Measurements from ENCODE around the gene TTYH2.

The TTYH2 gene

DNA sequence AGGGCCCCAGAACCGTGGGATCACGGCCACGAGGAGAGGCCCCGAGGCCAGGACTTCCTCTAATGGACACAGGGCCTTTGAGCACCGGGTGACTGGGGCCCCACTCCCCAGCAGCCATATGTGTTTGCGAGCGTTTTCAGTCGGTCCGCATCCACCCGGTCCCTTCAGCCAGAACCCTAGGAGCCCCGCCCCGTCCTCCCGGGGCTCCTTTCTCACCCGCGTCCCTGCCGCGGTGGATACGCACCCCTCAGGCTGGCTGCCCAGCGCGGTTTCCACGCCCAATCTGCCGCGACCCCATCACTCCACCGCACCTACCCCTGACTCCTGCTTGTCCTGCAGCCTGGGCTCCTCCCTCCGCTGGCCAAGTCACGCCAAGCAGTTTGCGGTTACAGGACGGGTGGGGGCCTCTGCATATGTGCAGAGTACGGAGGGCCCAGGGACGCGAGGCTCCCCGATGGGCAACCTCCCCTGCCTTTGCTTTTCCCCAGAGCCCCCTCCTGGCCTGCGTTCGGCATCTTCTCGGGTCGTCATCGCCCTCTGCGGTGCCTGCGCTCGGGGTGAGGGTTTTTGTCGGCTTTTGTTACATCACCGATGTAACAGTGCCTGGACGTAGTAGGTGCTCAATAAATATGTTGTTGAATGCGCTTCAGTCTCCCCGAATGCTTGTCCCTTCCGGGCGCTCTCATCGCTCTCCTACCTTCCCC, 1.0 kb upstream of the TTYH2 start:
- DNase-seq (ENCODE audit: low read depth) = no peak
- peak overlapping the region; percentile 62 for H3K4me3 ChIP-seq (ENCODE audit: low read depth, low read length)

DNA sequence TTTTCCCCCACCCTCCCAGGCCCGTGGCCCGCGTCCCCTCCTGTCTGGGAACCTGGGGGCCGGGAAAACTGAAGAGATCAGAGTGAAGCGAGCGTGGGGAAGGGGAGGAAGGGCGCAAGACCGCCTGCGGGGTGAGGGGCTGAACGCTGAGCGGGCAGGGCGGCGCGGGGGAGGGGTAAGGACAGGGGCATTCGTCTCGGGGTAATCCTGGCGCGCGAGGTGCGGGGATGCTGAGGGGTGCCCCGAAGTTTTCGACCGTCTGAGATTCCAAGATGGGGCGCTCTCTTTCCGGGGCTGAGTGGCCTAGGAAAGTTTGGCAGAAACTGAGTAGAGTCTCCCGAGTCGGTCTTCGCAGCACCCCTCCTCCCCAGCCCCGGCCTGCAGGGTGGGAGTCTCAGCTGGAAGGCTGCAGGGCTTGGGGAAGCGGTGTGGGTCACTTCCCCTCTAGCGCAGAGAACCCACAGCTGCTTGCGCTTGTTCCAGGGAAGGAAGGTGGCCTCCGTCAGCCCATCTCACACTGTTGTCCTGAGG, 555 bp downstream of the TTYH2 start:
- H3K4me3 ChIP-seq (ENCODE audit: low read depth, low read length) = peak overlapping the region; percentile 62
- DNase-seq (ENCODE audit: low read depth) = no peak

DNA sequence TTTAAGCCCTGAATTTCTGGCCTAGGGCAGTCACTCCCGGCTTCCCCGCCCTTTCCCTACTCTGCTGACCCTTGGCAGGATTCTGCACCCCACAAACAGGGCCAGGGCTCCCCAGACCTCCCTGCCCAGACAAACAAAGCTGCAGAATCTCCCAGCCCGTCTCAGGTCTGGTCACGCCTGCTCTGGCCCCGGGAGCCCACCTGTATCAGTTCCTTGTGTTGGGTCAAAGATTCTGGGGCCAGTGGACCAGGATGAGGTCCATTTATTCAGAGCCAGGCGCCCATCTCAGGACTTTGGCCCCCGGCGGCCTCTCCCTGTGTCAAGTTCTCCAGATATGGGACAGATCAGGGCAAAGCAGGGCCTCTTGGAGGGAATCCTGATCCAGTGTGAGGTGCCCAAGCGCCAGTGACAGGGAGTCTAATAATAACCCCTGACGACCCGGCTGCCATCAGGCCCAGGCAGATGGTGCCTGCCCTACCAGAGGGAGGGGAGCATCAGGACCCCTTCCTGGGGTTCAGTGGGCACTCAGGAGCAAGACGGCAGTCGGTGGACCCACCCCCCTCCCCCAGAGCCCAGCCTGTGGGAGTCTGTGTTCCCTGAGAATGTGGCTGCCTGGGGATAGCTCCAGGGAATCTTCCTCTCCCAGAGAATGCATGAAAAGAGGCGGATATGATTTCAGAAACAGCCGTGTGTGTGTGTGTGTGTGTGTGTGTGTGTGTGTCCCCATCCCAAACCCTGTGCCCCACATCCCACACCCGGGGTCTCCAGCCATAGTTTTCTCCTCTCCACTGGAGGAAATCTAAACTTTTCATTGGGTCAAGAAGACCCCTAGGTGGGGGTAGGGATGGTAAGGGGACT, 1.3 kb downstream of the TTYH2 start:
- peak overlapping the region; percentile 62 for H3K4me3 ChIP-seq (ENCODE audit: low read depth, low read length)
- DNase-seq (ENCODE audit: low read depth) = no peak

DNA sequence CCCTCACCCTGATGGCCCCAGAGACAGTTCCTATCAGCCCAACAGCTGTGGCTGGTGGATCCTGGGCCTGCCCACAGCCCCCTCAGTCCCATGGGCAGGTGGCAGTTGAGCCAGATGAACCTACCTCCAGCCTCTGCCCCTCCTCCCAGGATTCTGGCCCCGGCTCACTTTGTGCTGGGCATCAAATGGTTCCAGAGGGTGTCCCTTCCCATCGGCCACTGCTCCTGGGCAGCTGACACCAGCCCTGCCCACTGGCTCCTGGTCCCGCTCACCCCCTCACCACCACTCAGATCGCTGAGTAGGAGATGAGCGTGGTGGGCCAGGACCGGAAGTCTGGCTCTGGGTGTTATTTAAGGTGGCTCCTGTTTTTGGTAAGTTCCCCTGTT, 2.0 kb downstream of the TTYH2 start:
- no peak for DNase-seq (ENCODE audit: low read depth)
- H3K4me3 ChIP-seq (ENCODE audit: low read depth, low read length) = no peak overlapping the region

DNA sequence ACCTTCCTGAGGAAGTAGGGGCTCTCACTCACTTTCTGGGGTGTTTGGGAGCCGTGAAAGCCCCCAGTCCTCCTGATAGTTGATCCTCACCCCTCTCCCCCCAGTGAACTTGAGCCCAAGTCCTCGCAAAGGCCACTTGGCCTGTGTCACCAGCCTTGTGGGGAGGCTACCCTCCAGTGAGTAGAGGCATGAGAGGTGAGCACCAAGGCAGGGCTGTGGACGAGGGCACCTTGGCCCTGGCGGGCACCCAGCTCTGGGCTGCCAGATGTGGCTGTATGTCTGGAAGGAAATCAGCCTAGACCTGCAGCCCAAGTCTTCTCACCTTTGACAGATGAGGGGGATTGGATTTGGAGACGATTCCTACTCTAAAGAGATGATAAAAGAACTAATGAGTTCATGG, 3.1 kb downstream of the TTYH2 start:
- H3K4me3 ChIP-seq (ENCODE audit: low read depth, low read length) = no peak overlapping the region
- no peak for DNase-seq (ENCODE audit: low read depth)

DNA sequence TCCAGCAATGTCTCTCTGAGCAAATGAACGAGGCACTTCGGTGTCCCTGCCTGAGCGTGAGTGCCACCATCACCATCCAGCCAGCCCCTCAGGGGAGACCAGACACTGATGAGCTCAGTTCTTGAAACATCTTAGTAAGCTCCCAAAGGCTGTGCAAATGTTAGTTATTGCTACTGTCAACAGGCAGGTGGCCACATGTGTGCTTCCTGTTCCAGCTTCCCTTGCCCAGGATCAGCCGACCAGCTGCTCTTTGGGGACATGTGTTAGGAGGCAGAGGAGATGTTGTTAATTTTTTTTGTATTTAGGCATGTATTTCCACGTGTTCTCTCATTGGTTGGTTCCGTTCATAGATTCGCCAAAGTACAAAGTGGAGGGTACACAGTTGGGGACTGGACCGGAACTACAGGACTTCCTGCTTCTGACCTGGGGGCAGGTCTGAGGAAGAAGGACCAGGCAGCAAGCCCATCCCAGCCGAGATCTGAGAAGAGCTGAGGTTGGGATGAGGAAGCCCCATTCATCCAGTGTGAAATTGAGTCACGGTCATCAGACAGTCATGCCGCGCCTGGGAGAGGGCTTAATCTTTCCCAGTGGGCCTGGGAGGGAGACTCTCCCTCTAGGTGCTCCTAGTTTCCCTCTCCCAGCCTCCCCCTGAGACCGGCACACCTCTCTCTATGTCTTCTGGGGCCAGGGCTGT, 3.8 kb downstream of the TTYH2 start:
- DNase-seq (ENCODE audit: low read depth) = no peak
- no peak overlapping the region for H3K4me3 ChIP-seq (ENCODE audit: low read depth, low read length)

DNA sequence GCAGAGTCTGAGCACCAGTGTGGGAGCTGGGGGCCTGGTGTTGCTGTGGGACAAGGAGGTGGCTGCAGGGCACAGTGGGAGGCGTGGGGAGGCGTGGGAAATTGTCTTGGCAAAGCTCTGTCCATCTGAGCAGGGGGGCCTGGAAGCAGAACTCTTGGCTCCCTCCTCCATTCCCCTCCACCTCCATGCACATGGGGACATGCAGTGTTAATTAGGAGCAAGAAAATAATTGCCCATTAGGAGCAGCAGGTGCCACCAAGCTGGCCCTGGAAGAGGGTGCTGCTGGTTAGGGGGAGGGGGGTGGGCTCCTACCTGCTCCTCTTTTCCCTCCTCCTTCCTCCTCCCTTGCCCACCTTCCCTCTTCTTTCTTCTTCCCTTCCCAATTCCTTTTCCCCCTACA, 4.5 kb downstream of the TTYH2 start:
- no peak for DNase-seq (ENCODE audit: low read depth)
- no peak overlapping the region for H3K4me3 ChIP-seq (ENCODE audit: low read depth, low read length)

DNA sequence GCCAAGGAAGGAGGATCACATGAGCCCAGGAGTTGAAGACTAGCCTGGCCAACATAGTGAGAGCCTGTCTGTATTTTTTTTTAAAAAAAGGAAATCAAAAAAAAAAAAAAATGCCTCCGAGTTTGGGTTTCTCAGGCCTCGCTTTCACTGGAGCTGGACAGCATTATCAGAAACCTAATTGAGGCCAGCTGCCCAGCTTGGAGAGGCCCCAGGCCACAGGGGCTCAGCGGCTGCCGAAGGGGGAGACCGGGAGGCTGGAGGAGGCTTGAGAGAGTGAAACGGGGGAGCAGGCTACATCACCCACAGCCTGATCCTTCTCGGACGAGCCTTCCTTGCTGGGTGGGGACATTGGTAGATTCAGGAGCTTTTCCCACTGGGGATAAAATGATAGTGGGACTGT, 5.1 kb downstream of the TTYH2 start:
- no peak overlapping the region for H3K4me3 ChIP-seq (ENCODE audit: low read depth, low read length)
- no peak for DNase-seq (ENCODE audit: low read depth)

DNA sequence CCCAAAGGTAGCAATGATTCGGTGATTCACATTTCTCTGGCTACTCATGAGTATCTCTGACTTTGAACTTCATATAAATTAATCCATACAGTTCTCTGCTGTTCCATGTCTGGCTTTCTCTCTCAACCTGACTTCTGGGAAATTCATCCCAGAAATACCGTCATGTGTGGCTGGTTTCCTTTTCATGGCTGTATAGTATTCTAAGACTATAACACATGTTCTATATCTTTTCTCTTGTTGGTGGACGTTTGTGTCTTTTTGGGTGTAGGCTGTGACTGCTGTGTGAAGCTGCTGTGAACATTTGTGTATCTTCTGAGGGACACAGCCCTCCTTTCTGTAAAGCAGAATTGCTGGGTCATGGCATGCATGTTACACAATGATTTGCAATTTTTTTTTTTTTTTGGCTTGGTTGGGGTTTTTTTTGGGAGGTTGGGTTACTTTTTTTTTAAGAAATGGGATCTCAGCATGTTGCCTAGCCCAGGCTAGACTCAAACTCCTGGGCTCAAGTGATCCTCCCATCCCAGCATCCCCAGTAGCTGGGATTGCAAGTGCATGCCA, 6.3 kb downstream of the TTYH2 start:
- H3K4me3 ChIP-seq (ENCODE audit: low read depth, low read length) = no peak overlapping the region
- DNase-seq (ENCODE audit: low read depth) = no peak

DNA sequence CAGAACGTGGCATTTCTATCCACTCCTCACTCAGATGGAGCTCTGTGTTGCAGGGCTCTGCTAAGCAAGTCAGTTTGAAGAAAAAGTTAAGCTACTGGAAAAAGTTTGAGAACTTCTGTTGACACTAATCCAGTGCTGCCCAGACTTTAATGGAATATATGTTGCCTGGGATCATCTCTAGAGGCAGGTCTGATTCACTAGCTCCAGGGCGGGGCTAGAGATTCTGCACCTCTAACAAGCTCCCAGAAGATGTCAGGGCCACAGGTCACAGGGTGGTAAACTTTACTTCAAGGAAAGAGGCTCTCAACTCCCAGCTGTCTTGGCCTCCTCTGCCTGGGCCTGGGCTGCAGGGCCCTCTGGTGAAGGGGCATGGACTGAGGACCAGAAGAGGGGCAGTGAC, 6.8 kb downstream of the TTYH2 start:
- no peak for DNase-seq (ENCODE audit: low read depth)

DNA sequence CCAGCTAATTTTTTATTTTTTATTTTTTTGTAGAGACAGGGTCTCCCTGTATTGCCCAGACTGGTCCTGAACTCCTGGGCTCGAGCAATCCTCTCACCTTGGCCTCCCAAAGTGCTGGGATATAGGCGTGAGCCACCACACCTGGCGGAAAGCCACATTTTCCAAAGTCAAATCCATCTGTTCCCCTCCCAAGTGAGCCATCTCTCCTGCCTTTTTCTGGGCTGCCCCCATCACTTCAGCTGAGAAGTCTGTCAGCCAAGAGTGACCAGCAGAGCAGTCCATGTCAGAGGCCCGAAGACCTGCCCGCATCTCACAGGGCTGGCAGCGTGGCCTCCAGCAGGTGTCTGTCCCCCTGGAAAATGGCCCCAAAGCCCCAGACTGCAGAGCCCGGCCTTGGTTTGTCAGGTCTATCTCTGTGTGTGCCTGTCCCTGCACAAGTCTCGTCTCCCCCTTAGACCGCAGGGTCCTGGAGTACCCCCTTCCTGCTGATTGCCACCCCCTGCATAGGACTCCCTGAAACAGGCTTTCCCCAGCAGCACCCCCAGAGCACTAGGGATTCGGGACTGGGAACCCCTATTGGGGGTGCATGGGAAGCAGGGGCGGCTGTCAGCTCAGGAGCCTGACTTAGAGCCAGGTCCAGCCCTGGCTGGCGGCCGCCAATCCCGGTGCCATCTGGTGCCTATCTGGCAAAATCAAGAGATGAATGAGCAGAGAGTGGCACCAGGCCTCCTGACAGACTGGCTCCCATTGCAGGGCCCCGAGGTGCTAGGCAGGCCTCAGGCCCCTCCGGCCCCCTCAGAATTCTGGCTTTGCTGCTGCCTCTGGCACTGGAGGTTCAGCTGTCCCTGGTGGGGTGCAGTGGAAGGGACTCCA, 7.8 kb downstream of the TTYH2 start:
- H3K4me3 ChIP-seq (ENCODE audit: low read depth, low read length) = no peak overlapping the region
- no peak for DNase-seq (ENCODE audit: low read depth)

More for the DNA sequence above, 6.8 kb downstream of the TTYH2 start:
- no peak overlapping the region for H3K4me3 ChIP-seq (ENCODE audit: low read depth, low read length)

DNA sequence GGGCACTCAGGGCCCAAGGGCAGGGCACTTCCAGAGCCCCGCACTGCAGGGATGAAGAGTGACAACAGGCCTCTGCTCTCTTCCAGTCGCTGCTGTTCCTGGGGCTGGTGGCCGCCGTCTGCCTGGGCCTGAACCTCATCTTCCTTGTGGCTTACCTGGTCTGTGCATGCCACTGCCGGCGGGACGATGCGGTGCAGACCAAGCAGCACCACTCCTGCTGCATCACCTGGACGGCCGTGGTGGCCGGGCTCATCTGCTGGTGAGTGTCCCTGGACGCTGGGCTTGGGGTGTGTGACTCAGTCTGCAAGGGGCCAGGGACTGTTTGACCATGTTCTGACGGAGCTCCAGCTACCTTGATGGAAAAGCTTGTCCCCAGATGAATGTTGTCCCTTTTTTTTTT, 9.0 kb downstream of the TTYH2 start:
- no peak for DNase-seq (ENCODE audit: low read depth)
- H3K4me3 ChIP-seq (ENCODE audit: low read depth, low read length) = no peak overlapping the region

DNA sequence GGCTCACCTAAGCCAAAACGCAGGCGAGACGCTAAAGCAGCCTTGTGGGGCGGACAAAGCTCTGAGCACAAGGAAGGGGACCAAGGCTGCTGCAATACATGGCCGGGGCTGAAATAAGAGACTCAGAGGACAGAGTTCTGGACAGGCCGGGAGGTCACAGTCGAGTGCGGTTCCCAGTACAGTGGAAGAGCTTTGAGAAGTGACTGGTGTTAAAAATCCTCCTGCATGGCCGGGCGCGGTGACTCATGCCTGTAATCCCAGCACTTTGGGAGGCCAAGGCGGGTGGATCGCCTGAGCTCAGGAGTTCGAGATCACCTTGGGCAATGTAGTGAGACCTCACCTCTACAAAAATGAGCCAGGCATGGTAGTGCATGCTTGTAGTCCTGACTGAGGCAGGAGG, 10.5 kb downstream of the TTYH2 start:
- no peak for DNase-seq (ENCODE audit: low read depth)
- no peak overlapping the region for H3K4me3 ChIP-seq (ENCODE audit: low read depth, low read length)

DNA sequence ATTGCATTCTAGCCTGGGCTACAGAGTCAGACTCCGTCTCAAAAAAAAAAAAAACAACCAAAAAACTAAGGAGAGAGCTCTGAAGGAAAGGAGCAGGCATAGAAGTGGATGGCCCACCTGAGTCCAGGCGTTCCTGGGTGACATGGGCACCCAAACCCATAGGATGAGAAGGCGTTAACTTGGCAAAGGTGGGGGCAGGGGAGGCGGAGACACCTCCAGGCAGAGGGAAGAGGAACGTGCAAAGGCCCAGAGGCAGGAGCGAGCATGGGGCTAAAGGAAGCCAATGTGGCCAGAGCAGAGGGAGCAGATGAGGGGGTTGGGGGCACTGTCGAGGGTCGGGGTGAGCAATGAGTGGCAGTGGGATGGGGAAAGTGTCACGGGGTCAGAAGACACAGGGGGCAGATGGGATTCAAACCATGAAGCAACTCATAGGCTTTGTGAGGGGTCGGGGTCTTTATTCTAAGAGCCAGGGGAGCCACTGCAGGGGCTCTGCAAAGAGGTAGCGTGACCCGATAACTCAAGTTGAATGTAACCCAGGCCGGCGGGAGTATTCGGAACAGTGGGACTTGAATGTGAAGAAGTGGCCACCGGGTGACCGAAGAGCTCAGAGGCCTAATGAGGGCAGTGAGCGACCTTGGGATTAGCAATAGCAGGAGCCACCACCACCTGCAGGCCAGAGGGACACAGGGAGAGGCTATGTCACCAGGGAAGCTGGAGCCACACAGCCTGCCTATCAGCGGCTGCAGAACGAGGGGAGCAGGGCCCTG, 11.8 kb downstream of the TTYH2 start:
- no peak for DNase-seq (ENCODE audit: low read depth)
- no peak overlapping the region for H3K4me3 ChIP-seq (ENCODE audit: low read depth, low read length)

DNA sequence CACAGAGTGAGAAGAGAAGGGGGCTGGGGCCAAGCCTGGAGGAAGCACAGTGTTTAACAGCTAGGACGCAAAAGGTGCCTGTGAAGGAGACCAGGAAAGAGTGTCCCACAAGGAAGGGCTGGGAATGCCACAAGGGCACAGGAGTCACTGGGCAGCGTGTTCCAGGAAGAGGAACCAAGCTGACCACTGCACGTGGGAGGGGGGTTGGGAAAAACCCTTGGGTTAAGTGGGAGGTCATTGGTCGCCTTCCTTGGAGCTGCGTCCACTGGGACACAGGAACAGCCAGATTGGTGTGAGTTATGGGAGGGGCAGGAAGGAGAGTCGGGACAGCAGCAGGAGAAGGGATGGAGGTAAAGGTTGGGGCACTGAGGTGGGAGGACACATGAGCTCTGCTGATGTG, 12.9 kb downstream of the TTYH2 start:
- no peak overlapping the region for H3K4me3 ChIP-seq (ENCODE audit: low read depth, low read length)
- DNase-seq (ENCODE audit: low read depth) = no peak

DNA sequence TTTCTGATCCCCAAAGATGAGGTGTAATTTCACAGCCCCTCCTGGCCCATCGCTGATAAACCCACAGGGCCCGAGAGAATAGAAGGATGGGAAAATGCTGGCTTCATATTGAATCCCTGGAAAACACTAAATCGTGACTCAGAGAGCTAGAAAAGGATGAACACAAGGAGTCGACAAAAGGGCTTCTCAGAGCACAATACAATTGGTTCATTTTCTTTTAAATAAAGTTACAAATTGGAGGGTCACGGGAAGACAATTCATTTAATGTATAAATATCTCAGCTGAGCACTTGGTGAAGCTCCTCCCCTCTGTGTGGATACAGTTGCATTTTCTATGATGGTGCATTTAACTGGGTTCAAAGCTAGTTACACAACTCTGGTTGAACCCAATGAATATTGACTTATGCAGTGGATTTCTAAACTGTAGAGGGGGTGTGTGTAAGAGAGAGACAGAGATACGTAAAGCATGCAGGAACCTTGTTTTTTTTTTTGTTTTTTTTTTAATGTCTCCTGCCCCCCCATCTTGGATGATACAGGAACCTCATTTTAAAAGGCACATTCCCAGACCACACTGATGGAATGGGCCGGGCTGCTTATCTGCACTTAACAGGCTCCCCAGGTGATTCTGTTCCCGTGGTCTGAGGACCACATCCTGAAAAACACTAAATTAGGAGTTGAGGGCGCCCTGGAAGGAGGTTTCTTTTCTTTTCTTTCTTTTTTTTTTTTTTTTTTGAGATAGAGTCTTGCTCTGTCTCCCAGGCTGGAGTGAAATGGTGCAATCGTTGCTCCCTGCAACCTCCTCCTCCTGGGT, 14.1 kb downstream of the TTYH2 start:
- no peak overlapping the region for H3K4me3 ChIP-seq (ENCODE audit: low read depth, low read length)
- DNase-seq (ENCODE audit: low read depth) = no peak

DNA sequence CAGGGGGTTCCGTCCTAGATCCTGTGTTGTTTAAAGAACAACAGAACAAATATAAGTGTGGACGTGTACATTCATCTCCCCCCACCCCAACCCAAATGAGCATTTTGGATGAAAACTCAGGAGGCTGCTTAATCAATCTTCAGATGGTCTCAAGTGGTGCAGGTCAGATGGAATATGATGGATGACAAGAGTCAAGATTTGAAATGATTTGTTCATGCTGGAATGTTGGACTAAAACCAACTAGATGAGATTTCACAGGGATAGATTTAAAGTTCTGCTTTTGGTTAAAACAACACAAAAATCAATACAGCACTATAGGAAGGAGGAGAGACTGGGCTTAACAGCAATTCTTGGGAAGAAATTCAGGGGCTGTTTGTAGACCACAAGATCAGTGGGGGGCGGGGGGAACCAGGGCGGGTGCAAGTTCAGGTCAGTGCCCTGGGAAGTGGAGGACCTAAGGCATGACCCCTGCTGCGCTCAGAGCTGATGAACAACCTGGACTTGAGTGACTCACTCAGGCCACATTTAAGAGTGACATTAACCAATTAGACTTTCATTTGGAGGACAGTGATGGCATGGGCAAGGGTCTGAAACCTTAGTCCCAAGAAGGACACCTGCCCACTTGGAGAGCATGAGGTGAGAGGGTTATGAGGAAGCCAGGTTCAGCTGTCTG, 15.1 kb downstream of the TTYH2 start:
- no peak for DNase-seq (ENCODE audit: low read depth)
- no peak overlapping the region for H3K4me3 ChIP-seq (ENCODE audit: low read depth, low read length)
